ENCODE measurements around the gene MUC5AC.

The MUC5AC gene

DNA sequence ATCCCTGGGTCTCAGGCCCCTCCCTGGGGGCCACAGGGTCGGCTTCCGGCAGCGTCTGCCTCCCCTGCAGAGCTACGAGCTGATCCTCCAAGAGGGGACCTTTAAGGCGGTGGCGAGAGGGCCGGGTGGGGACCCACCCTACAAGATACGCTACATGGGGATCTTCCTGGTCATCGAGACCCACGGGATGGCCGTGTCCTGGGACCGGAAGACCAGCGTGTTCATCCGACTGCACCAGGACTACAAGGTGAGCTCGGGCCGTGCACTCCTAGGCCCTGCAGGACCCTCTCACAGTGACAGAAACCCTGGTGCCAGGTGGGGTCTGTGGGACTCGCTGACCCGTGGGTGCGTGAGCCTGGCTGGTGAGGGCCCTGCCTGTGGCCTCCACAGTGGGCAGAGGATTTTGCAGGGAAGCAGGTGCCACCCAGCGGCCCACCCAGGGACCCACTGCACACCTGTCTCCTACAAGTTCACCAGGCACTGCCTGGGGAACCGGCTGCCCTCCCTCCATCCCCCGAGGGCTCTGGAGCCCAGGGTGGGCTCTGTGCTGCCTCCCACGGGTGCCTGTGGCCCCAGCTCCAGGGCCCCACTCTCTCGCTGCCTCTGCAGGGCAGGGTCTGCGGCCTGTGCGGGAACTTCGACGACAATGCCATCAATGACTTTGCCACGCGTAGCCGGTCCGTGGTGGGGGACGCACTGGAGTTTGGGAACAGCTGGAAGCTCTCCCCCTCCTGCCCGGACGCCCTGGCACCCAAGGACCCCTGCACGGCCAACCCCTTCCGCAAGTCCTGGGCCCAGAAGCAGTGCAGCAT is 78.8 kb downstream of the MUC5AC start:
- no peak overlapping the region for H3K27ac ChIP-seq
- no peak for TF ChIP-seq ZFX (IDR thresholded peaks at IDR 0.05; ENCODE audit: borderline replicate concordance)
- TF ChIP-seq, protein P1, sequence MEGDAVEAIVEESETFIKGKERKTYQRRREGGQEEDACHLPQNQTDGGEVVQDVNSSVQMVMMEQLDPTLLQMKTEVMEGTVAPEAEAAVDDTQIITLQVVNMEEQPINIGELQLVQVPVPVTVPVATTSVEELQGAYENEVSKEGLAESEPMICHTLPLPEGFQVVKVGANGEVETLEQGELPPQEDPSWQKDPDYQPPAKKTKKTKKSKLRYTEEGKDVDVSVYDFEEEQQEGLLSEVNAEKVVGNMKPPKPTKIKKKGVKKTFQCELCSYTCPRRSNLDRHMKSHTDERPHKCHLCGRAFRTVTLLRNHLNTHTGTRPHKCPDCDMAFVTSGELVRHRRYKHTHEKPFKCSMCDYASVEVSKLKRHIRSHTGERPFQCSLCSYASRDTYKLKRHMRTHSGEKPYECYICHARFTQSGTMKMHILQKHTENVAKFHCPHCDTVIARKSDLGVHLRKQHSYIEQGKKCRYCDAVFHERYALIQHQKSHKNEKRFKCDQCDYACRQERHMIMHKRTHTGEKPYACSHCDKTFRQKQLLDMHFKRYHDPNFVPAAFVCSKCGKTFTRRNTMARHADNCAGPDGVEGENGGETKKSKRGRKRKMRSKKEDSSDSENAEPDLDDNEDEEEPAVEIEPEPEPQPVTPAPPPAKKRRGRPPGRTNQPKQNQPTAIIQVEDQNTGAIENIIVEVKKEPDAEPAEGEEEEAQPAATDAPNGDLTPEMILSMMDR (IDR thresholded peaks at IDR 0.05) = no peak

DNA sequence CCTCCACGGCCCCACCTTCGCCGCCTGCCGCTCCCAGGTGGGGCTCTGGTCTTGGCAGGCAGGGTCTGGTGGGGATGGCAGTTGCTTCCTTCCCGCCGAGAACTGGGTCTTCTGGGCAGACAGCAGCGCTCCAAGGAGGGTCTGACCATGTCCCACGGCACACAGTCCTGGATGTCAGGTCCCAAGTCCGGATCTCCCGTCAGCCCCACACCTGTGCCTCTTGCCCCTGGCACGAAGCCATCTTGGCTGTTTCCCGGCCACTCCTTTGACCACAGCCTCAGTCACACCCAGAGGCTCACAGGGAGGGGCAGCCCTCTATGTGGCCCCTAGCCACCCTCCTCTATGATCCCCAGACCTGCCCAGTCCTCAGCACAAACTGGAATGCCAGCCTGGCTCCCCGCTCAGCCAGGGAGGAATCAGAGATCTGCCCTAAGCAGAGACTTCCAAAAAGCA is 79.4 kb downstream of the MUC5AC start:
- H3K27ac ChIP-seq = no peak overlapping the region
- TF ChIP-seq, protein P1 (IDR thresholded peaks at IDR 0.05) = no peak
- no peak for TF ChIP-seq ZFX (IDR thresholded peaks at IDR 0.05; ENCODE audit: borderline replicate concordance)

DNA sequence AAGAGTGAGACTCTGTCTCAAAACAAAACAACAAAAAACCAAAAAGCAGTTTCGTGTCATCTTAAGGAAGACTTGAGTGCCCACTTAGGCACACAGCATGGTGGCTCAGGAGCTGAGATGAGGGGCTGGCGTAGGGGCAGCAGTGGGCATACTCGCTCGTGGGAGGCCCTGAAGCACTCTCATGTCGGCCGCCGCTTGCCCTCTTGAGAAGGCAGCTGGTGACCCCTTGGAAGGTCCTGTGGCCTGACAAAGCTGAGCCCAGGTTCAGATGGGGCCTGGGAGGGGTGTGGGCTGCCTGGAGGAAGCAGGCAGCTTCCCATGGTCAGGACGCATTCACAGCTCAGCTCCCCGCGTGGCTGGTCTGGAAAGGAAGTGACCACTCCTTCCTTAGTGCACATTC is 80.1 kb downstream of the MUC5AC start:
- no peak overlapping the region for H3K27ac ChIP-seq
- no peak for TF ChIP-seq ZFX (IDR thresholded peaks at IDR 0.05; ENCODE audit: borderline replicate concordance)
- TF ChIP-seq, protein P1 (IDR thresholded peaks at IDR 0.05) = no peak

DNA sequence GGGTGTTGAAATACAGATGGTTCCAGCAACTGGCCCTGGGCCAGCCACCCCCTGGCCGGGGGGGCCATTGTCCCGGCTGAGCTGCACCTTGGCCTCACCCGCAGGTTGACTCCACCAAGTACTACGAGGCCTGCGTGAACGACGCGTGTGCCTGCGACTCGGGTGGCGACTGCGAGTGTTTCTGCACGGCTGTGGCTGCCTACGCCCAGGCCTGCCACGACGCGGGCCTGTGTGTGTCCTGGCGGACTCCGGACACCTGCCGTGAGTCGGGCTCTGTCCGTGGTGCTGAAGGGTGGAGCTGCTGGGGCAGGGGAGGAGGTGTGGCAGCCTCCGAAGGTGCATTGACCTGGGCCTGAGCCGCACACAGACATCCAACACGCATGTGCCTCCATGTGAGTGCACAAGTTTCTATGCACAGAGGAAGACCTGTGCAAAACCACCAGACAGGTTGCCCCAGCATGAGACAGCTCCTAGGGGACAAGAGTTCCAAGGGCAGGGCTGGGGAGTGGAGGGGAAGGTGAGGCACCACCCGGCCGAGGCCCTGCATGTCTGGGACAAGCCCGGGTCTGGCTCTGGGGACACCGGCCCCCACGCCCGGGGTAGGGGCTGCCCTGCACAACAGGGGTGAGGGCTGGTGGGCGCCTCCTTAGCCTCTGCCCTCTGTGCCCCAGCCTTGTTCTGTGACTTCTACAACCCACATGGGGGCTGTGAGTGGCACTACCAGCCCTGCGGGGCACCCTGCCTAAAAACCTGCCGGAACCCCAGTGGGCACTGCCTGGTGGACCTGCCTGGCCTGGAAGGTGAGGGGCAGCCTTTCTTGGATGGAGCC is 81.2 kb downstream of the MUC5AC start:
- TF ChIP-seq, protein P1 (IDR thresholded peaks at IDR 0.05) = no peak
- H3K27ac ChIP-seq = no peak overlapping the region

DNA sequence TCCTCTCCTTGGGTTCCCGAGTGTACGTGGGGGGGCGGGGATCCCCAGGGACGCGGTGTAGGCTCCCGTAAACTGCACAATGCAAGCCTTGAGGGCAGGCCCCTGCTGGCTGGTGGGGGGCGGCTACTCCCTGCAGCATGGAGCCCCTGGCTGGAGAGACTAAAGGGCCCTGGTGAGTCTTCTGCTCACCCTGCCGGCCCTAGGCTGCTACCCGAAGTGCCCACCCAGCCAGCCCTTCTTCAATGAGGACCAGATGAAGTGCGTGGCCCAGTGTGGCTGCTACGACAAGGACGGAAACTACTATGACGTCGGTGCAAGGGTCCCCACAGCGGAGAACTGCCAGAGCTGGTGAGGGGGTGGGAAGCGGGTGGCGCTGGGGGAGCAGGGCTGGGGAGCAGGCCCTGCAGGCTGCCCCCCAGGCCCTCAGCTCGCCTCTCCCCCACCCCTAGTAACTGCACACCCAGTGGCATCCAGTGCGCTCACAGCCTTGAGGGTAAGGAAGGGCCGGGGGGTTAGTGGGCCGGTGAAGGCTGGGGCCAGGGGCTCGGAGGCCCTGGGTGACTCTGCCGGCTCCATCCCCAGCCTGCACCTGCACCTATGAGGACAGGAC is 81.9 kb downstream of the MUC5AC start:
- no peak overlapping the region for H3K27ac ChIP-seq
- no peak for TF ChIP-seq ZFX (IDR thresholded peaks at IDR 0.05; ENCODE audit: borderline replicate concordance)
- TF ChIP-seq, protein P1 (IDR thresholded peaks at IDR 0.05) = no peak

DNA sequence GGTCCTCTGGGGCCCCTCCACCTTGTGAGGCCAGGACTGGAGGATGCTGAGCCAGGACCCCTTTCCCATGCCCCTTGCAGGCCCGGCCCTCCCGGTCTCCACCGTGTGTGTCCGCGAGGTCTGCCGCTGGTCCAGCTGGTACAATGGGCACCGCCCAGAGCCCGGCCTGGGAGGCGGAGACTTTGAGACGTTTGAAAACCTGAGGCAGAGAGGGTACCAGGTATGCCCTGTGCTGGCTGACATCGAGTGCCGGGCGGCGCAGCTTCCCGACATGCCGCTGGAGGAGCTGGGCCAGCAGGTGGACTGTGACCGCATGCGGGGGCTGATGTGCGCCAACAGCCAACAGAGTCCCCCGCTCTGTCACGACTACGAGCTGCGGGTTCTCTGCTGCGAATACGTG is 83.0 kb downstream of the MUC5AC start:
- TF ChIP-seq ZFX (IDR thresholded peaks at IDR 0.05; ENCODE audit: borderline replicate concordance) = no peak
- TF ChIP-seq, protein P1 (IDR thresholded peaks at IDR 0.05) = no peak
- no peak overlapping the region for H3K27ac ChIP-seq
